ENCODE results near the gene FKBP14.

Gene FKBP14

DNA sequence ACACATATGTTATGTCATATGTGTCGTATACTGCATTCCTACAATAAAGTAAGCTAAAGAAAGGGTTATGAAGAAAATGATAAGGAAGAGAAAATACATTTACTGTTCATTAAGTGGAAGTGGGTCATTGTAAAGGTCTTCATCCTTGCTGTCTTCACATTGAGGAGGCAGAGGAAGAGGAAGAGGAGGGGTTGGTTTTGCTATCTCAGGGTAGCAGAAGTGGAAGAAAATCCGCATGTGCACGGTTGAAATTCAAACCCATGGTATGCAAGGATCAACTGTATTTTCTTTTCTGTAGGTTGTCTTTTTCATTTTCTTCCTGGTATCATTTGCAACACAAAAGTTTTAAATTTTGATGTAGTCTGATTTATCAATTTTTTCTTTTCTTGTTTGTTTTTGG is 8.0 kb upstream of the FKBP14 start:
- DNase-seq (ENCODE audit: low read depth in 3 of 3), result no peak

DNA sequence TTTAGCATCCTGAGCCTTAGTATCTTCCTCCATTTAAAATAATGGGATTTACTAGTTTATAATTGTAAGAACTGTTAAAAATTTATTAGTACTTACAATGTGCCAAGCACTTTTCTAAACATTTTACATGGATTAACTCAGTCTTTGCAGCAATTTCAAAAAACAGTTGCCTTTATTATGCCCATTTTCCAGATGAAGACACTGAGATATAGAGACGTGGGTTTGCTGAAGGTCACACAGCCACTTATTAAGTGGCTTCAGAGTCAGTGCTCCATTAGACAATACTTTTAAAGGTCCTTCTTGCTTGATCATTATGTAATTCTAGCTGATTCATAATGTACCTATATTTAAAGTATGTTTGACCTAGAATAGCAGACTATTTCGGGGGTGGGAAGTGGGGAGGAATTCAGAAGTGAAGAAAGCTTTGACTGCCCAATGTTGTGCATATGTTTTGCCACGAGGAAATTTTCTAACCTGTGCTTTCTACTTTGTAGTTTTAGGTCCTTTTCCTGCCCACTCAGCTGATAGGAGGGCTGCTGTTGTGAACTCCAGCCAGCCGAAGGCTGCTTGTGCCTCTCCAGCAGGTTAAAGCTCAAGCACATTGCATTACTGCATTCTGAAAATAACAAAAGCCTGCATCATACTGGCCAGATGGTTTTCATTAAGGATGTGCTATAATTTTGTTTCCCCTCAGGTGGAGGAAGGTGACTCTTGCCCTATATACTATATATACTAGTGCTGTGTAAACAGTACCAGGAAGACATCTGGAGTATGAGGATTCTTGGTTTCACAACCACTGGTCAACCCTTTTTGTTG is 6.0 kb upstream of the FKBP14 start:
- no peak for DNase-seq (ENCODE audit: low read depth in 3 of 3)

DNA sequence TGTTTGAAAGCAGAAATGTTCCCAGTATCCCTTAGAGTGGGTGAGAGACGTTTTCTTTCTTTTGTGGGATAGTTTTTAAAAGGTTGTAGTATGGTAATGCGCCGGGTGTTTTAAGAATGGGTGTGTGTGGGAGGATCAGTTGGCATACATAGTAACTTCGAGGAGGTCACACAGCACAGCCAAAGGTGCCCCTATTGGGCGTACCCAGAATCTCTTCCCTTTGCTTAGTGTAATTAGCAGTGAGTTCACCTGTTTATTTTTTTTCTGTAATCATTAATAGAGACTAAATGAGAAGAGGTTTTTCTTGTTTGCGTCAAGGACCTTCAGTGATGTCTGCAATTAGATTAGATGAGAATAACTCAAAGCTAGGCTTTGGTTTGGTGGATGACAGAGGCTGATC is 3.2 kb upstream of the FKBP14 start:
- DNase-seq (ENCODE audit: low read depth in 3 of 3), result no peak

DNA sequence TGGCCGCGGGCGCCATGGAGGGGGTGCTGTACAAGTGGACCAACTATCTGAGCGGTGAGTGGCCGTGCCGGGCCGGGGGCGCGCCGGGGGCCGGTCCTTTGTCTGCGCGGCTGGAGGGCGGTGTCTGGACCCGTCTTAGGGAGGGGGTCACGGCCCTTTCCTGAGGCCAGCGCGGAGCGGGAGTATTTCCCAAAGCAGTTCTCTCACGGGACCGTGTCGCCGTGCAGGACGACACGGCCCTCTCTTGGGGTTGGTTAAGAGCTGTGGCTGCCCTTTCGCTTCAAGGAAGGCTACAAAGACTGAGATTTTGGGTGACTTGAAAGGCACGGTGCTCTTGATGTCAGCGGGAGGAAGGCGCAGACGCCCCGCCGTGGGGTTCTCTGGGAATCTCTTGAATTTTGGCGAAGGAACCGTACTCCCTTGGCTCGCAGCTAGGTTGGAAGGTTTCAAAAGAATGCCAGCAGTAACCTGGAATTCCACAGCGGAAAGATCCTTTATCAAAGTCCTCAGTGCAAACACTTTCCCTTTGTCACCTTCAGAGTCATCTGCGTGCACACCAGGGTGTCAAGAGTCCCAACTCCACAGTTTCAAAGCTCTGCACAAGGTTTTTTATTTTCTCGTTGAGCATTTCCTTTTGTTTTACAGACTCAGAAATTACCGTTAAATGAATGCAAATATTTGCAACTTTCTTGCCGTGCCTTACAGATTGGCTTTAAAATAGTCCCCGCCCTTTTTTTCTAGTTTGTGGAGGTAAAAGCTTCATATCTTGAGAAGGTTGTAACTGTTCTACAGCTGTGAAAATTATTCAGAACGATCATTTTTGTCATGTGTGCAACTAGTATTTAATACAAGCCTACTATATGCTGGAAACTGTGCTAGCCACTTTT is 2.5 kb upstream of the FKBP14 start:
- DNase-seq (ENCODE audit: low read depth in 3 of 3), result peak in 2 of 3 experiments; percentile 3 to 18

DNA sequence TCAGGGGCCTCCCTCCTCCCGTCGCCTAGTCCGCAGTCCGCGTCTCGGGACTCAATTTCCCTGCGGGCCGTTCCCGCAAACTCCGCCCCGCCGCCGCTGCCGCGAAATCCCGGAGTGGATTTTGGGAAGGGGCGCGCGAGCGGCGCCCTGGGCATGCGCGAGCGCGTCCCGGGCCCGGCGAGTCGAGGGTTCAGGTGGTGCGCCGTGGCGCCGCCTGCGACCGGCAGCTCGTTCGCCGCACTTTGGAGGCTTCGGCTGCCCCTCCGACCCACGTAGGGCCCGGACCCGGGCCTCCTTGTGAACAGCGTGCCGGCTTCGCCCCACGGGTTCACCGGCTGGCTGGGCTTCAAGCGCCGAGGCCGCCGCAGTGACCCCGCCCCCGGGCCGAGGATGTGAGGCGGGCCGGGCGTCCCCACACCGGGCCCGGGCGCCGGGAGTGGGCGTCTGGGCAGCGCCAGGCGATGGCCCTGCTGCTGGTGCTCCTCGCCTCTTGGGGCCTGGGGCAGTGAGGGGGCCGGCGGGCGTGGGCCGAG is 1.8 kb upstream of the FKBP14 start, which contains the start of gene PLEKHA8:
Gene PLEKHA8, plus strand, starts transcription at position 197 of the 533 bp plus-strand sequence. CDS start 351 bp downstream, outside the sequence.
- DNase-seq (ENCODE audit: low read depth in 3 of 3), result peak; percentile 77 to 86 (median 82)

DNA sequence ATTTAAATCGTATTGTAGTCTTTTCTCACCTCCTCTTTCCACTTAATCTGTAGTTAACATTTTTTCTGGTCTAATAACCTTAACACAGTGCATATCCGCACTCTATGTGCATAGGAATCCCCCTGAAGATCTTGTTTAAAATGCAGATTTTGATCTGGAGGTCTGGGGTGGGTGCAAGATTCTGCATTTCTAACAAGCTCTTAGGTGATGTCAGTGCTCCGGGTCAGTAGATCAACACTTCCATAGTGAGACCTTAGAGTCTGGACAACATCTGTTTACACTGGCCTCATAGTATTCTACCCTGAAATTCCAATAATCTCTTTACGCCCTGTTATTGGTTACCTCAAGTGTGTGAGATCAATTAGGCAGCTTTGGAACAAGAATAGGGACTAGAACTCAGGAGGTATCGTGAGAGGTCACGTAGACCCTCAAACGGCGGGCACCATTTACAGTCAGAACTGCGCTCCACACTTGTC is 1.3 kb upstream of the FKBP14 start:
- DNase-seq (ENCODE audit: low read depth in 3 of 3), result no peak

DNA sequence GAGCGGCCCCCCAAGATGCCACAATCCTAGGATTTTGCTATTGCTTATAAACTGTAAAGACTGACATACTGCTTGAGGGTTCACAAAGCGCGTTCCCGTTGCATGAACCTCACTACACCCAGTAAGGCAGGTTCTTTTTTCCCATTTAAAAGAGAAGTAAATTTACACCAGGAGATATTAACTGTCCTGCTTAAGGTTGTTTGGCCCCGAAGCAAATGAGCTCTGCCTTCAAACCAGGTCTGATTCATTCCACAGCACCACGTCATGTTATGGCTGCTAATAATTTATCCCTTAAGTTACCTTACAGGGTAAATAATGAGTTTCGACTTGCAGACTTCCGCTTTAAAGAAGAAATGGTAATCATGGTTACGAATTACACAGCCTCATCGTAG is 559 bp upstream of the FKBP14 start:
- no peak for DNase-seq (ENCODE audit: low read depth in 3 of 3)

DNA sequence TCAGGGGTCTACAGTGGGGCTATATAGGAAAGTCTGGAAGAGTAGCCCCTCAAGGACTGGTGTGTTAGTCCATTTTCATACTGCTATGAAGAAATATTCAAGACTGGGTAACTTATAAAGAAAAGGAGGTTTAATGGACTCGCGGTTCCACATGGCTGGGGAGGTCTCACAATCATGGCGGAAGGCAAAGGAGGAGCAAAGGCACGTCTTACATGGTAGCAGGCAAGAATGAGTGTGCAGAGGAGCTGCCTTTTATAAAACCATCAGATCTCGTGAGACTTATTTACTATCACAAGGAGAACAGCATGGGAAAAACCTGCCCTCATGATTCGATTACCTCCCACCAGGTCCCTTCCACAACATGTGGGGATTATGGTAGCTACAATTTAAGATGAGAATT is 3.0 kb downstream of the FKBP14 start:
- no peak for DNase-seq (ENCODE audit: low read depth in 3 of 3)

DNA sequence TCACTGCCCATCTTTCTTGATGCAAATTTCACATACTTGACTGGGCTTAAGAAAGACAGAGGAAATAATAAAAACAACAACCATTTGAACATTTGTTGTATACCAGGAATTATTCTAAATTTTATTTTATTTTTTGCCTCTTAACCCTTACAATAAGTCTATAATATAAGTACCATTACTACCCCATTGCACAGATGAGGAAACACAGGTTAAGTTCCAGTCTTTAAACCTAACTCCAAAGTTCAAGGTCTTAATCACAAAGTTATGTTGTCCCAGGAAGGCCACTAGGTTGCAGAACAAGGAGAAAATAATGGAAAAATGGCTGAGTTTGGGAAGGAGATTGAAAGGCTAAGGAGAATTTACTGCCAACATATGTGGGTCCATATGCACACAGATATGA is 3.5 kb downstream of the FKBP14 start:
- no peak for DNase-seq (ENCODE audit: low read depth in 3 of 3)

DNA sequence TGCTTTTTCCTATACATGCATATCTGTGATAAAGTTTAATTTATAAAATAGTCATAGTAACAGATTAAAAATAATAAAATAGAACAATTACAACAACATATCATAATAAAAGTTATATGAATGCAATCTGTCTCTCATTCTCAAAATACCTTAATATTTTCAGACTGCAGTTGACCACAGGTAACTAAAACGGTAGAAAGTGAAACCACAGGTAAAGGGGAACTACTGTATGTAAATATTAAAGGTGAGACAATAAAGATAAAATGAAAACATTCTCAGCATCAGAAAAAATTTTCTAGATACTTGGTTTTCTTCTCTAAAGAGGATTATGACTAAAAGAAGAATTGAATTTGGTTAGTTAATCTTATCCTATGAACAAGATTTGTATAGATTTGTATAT is 6.0 kb downstream of the FKBP14 start:
- no peak for DNase-seq (ENCODE audit: low read depth in 3 of 3)

DNA sequence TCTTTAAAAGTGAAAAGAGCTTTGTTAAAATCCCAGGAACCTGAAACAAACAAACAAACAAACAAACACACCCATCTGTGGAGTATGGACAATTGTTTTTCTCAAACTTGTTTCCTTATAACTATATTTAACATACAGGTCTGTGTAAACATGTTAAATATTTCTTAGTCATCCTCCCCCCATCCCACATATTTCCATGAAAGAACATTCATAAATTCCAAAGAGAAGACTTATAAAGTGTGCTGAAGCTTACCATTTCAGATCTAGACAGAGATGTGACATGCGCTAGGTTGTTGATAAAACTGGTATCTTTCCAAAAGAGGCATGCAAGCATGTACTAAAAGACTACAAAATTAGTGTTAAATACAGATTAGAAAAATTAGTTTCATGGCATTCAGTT is 6.5 kb downstream of the FKBP14 start:
- no peak for DNase-seq (ENCODE audit: low read depth in 3 of 3)

DNA sequence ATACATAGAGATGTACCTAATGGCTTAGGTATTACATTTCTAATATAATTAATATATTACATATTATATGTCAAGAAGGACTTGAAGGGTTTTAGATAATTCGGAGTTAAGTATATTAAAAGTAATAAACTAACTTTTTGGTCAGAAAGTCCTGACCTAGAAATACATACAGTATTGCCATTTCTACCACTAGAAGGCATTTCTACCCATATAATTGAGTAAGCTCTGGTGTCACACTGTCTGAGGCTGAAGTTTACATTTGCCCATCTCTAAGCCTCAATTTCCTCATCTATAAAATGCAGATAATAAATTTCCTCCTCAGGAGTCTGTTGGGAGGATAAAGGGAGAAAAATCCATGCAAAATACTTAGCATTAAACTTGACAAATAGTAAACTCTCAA is 7.1 kb downstream of the FKBP14 start:
- no peak for DNase-seq (ENCODE audit: low read depth in 3 of 3)

DNA sequence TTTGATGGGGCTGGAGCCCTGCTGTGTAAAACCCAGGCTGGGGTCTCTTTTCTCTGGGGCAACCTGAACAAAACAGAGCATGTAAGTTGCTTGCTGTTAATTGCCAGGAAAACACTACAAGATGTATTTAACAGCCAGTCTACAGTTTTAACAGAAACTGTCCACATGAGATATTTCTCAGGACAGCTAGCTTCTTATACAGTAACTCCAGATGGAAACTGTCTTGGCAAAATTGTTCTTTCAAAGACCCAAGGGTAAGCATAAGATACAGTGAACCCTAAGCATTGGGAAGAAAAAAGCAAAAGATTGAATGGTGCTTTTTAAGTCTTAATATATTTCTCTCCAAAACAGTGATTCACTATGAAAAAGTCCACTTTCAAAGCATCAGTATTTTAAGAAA is 8.1 kb downstream of the FKBP14 start:
- no peak for DNase-seq (ENCODE audit: low read depth in 3 of 3)

DNA sequence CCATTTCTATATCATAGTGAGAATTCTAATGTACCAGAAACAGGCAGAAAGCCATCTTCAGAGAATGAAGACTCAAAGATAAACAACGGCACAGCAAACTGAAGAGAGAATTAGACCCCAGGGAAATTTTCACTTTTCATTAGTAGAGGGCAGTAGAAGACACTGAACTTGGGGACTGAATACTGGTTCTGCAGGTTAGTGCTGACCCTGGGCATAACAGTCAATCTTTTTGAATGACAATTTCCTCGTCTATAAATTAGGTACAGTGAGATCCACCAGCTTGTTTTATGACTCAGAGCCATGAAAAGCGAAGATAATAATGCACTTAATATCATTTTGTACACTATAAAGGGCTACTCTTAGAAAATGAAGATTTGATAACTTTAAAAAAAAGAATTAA is 13.7 kb downstream of the FKBP14 start:
- DNase-seq (ENCODE audit: low read depth in 3 of 3), result no peak

DNA sequence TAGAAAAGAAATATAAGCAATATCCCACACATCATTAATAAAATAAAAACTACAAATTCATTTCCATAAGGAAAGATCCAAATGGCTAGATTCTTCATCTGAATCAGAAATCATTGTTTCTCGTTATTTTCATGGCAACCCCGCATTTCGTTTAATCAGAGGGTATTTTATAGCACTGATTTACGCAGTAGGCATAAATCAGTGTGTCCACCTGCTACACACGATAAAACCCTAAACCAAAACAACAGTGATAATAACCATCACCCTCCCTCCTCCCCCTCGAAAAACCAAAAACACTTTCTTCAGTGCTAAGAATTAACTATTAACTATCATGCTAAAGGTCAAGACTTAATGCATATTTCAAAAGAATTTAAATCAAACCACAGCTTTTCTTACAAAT is 16.5 kb downstream of the FKBP14 start:
- no peak for DNase-seq (ENCODE audit: low read depth in 3 of 3)

DNA sequence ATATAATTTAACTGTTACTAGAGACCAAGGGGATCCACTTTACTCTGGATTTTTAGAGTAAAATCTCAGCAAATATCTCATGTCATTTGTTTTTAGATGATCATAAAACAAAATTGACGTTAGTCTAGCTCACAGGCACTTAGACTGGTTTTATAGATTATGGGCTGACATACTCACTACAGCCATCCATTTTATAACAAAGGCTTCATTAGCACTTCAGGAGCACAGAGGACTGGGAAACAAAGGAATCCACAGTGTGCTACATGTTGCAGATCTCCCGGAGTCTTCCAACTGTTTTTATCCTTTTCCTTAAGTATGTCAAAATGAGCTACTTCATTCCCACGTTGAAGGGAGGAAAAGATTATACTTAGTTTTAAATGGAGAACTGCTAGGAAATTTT is 21.0 kb downstream of the FKBP14 start:
- no peak for DNase-seq (ENCODE audit: low read depth in 3 of 3)

DNA sequence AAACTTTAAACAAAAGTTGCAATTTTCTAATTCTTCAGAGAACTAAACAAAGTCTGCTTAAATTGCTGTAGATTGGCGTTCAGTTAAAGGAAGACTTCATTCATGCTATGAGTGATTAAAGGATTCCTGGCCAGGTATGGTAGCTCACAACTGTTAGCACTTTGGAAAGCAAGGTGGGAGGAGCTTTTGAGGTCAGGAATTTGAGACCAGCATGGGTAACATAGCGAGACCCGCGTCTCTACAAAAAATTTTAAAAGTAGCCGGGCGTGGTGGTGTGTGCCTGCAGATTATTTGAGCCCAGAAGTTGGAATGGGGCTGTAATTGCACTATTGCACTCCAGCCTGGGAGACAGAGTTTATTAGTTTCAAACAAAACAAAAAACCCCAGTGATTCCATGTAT is 23.4 kb downstream of the FKBP14 start:
- no peak for DNase-seq (ENCODE audit: low read depth in 3 of 3)

DNA sequence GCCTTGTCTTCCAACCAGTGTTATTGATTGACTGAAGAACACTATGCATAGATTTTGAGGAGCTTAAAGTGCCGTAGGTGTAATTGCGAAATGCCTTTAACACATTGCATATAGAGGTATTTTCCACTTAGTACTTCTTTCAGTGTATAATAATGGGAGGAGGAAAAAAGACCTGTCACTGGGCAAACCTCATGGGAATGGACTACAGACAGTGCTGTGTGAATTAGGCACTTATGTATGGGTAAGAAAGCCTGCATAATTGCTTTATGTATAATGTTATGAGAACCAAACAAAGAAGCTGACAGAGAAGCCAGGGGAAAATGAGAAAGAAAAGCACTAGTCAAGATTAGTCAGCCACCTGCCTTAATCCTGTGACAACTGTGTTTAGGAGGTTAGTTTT is 24.5 kb downstream of the FKBP14 start:
- no peak for DNase-seq (ENCODE audit: low read depth in 3 of 3)

DNA sequence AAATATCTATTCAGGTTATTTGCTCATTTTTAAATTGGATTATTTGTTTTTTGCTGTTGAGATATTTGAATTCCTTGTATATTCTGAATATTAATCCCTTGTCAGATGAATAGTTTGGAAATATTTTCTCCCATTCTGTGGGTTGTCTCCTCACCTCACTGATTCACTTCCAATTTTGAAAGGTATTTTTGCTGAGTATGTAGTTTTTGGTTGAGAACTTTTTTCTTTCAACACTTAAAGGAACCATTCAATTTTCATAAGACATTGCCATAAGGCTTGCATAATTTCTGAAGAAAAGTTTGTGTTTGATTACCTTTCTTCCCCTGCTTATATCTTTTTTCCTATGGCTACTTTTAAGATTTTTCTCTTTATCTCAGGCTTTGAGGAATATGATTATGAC is 28.0 kb downstream of the FKBP14 start:
- no peak for DNase-seq (ENCODE audit: low read depth in 3 of 3)

DNA sequence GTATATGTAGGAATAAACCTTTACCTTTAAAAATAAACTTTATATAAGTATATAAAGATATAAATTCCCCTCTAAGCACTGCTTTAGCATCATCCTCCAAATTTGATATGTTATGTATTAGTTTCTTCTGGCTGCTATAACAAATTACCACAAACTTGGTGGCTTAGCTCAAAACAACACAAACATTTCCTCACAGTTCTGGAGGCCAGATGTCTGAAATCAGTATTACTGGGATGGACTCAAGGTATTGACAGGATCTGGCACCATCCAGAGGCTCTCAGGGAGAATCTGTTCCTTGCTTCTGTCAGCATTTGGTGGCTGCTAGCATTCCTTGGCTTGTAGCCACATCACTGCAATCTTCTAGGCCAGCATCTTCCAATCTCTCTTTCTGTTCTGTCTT is 30.2 kb downstream of the FKBP14 start:
- DNase-seq (ENCODE audit: low read depth in 3 of 3), result no peak

DNA sequence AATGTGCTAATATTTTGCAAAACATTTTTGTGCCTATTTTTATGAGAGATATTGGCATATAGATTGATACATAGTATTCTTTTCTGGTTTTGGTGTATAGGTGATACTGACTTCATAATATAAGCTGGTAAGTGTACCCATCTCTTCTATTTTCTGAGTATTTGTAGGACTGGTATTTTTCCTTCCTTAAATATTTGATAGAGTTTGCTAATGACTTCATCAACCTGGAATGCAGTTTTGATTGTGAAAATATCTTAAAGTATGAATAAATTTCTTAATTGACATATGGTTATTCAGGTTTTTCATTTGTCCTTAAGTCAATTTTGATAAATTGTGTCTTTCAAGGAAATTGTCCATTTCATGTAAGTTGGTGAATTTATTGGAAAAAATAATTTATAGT is 30.9 kb downstream of the FKBP14 start:
- no peak for DNase-seq (ENCODE audit: low read depth in 3 of 3)

DNA sequence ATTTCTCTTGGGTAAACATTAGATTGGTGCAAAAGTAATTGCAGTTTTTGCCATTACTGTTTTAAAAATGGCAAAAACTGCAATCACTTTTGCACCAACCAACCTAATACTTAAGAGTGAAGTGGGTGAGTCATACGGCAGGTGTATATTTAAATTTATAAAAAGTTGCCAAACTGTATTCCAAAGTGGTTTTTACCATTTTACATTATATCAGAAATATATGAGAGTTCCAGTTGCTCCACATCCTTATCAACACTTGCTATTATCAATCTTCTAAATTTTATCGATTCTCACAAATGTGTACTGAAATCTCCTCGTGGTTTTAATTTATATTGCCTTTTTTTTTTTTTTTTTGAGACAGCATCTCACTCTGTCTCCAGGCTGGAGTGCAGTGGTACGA is 33.4 kb downstream of the FKBP14 start:
- no peak for DNase-seq (ENCODE audit: low read depth in 3 of 3)

DNA sequence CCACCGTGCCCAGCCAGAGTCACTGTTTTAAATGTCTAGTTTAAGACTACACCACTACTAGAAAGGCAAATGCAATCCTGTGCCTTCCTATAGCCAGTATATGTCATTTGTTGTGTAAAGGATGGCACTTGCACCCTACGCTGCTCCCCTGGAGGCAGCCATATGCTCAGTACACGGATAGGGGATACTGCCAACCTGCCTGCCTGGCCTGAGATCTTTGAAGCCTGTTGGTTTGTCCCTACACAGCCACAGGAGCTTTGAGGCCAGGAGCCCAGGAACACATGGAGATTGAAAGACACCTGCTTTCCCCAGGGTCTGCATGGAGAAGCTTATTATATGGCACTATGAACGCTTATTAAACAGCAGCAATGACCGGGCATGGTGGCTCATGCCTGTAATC is 34.6 kb downstream of the FKBP14 start:
- DNase-seq (ENCODE audit: low read depth in 3 of 3), result no peak

All from stimulated activated CD4-positive, alpha-beta T cell treated with anti-CD3 and anti-CD28 coated beads, TNF-alpha, amount 100 ng/mL, for 24 hours (primary cell).